ENCODE measurements around the gene RARA.

Gene RARA

DNA sequence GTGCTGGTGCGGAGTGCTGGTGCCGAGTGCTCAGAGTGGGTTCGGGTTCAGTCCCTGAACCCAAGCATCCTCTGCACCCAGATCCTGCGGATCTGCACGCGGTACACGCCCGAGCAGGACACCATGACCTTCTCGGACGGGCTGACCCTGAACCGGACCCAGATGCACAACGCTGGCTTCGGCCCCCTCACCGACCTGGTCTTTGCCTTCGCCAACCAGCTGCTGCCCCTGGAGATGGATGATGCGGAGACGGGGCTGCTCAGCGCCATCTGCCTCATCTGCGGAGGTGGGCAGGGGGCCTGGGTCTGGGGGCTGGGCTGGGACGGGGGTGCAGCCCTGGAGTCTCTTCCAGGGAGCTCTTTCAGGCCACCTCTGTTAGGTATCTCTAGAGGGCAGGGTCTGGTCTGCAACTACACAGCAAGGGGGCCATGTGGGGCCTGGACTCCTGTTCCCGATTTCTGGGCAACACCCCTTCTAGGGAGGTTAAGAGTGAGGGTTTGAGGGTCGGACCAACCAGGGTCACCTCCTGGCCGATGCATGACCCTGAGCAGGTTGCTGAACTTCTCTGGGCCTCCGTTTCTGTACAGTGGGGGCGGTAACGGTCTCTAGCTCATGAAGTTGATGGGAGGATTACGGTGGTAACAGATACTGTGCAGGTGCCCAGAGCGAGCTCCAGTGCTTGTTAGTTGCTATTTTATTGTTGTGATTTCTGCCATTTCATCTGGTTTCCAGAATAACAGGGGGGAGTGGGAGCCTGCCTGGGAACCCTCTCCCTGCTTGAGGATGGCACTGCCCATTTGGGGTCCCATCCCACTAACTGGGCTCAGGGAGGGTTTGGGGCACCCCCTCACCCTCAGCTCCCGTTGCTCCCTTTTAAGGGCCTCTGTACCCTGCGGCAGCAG, 45.5 kb downstream of the RARA start:
- Histone ChIP-seq H3K4me1 (ENCODE audit: control insufficient read depth, insufficient read depth, low read length) (peaks cover 31% of the 10 kb centered on the region), H3K4me3 (ENCODE audit: low read length) (no peak overlapping the region), H3K9ac (ENCODE audit: low read length) (no peak overlapping the region), H3K36me3 (ENCODE audit: control insufficient read depth, insufficient read depth, low read length) (peaks cover 14% of the 10 kb centered on the region), H3K27me3 (ENCODE audit: control insufficient read depth, insufficient read depth, low read length) (no peaks in the 10 kb centered on the region), H3K9me3 (ENCODE audit: control insufficient read depth, low read length) (no peaks in the 10 kb centered on the region)

DNA sequence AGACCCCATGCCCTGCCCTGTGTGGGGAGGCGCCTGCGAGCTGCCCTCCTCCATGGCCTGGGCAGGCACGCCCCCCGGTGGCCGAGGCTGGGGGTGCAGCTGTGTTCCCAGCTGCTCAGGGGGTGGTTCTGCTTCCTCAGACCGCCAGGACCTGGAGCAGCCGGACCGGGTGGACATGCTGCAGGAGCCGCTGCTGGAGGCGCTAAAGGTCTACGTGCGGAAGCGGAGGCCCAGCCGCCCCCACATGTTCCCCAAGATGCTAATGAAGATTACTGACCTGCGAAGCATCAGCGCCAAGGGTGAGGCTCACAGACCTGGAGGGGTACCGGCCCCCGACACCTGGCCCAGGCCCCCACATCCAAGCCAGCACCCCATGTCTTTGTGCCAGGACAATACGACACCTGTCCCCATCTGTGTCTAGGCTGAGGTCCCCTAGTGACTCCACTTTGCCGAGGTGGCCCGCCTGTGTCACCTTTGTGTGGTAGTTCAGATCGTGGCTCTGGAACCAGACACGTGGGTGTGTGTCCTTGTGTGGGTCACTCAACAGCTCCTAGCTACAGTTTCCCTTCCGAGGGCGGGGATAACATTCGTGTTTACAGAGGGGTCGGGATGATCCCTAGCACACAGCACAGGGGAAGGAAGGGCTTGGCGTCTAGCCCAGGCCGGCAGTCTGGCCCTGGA, 46.3 kb downstream of the RARA start:
- Histone ChIP-seq H3K36me3 (ENCODE audit: control insufficient read depth, insufficient read depth, low read length) (peaks cover 14% of the 10 kb centered on the region), H3K4me3 (ENCODE audit: low read length) (no peak overlapping the region)

DNA sequence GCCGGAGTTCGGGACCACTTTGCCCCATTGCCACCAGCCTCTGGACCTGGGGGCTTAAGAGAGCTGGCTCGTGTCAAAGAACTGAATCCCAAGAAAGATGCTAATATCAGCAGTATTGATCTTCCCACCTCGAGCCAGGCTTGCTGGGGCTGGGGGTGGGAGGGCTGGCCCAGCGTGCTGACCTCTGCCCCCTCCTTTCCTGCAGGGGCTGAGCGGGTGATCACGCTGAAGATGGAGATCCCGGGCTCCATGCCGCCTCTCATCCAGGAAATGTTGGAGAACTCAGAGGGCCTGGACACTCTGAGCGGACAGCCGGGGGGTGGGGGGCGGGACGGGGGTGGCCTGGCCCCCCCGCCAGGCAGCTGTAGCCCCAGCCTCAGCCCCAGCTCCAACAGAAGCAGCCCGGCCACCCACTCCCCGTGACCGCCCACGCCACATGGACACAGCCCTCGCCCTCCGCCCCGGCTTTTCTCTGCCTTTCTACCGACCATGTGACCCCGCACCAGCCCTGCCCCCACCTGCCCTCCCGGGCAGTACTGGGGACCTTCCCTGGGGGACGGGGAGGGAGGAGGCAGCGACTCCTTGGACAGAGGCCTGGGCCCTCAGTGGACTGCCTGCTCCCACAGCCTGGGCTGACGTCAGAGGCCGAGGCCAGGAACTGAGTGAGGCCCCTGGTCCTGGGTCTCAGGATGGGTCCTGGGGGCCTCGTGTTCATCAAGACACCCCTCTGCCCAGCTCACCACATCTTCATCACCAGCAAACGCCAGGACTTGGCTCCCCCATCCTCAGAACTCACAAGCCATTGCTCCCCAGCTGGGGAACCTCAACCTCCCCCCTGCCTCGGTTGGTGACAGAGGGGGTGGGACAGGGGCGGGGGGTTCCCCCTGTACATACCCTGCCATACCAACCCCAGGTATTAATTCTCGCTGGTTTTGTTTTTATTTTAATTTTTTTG, 47.1 kb downstream of the RARA start:
- H3K4me1 ChIP-seq (ENCODE audit: control insufficient read depth, insufficient read depth, low read length) = peaks cover 20% of the 10 kb centered on the region
- H3K36me3 ChIP-seq (ENCODE audit: control insufficient read depth, insufficient read depth, low read length) = peaks cover 14% of the 10 kb centered on the region

More for the DNA sequence above, 46.3 kb downstream of the RARA start:
- no peaks in the 10 kb centered on the region for H3K27me3 ChIP-seq (ENCODE audit: control insufficient read depth, insufficient read depth, low read length)
- H3K9me3 ChIP-seq (ENCODE audit: control insufficient read depth, low read length) = no peaks in the 10 kb centered on the region
- peaks cover 23% of the 10 kb centered on the region for H3K4me1 ChIP-seq (ENCODE audit: control insufficient read depth, insufficient read depth, low read length)
- H3K9ac ChIP-seq (ENCODE audit: low read length) = no peak overlapping the region

DNA sequence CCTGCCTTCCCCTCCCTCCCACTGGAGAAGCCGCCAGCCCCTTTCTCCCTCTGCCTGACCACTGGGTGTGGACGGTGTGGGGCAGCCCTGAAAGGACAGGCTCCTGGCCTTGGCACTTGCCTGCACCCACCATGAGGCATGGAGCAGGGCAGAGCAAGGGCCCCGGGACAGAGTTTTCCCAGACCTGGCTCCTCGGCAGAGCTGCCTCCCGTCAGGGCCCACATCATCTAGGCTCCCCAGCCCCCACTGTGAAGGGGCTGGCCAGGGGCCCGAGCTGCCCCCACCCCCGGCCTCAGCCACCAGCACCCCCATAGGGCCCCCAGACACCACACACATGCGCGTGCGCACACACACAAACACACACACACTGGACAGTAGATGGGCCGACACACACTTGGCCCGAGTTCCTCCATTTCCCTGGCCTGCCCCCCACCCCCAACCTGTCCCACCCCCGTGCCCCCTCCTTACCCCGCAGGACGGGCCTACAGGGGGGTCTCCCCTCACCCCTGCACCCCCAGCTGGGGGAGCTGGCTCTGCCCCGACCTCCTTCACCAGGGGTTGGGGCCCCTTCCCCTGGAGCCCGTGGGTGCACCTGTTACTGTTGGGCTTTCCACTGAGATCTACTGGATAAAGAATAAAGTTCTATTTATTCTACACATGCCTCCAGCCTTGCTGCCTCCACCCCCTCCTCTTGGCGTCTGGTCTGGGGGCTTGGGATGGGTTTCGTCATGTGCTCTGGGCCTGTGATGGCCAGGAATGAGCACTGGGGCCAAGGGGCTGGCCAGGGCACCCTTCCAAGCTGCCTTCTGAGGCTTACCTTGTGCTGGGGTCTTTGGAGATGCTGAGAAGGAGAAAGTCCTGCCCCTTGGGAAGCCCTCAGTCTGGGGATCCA, 48.3 kb downstream of the RARA start:
- Histone ChIP-seq H3K4me3 (ENCODE audit: low read length) (no peak overlapping the region), H3K27me3 (ENCODE audit: control insufficient read depth, insufficient read depth, low read length) (no peaks in the 10 kb centered on the region), H3K36me3 (ENCODE audit: control insufficient read depth, insufficient read depth, low read length) (peaks cover 9% of the 10 kb centered on the region), H3K9me3 (ENCODE audit: control insufficient read depth, low read length) (no peaks in the 10 kb centered on the region), H3K9ac (ENCODE audit: low read length) (no peak overlapping the region), H3K4me1 (ENCODE audit: control insufficient read depth, insufficient read depth, low read length) (peaks cover 11% of the 10 kb centered on the region)

More for the DNA sequence above, 47.1 kb downstream of the RARA start:
- no peaks in the 10 kb centered on the region for H3K27me3 ChIP-seq (ENCODE audit: control insufficient read depth, insufficient read depth, low read length)
- no peaks in the 10 kb centered on the region for H3K9me3 ChIP-seq (ENCODE audit: control insufficient read depth, low read length)
- no peak overlapping the region for H3K9ac ChIP-seq (ENCODE audit: low read length)
- H3K4me3 ChIP-seq (ENCODE audit: low read length) = no peak overlapping the region

DNA sequence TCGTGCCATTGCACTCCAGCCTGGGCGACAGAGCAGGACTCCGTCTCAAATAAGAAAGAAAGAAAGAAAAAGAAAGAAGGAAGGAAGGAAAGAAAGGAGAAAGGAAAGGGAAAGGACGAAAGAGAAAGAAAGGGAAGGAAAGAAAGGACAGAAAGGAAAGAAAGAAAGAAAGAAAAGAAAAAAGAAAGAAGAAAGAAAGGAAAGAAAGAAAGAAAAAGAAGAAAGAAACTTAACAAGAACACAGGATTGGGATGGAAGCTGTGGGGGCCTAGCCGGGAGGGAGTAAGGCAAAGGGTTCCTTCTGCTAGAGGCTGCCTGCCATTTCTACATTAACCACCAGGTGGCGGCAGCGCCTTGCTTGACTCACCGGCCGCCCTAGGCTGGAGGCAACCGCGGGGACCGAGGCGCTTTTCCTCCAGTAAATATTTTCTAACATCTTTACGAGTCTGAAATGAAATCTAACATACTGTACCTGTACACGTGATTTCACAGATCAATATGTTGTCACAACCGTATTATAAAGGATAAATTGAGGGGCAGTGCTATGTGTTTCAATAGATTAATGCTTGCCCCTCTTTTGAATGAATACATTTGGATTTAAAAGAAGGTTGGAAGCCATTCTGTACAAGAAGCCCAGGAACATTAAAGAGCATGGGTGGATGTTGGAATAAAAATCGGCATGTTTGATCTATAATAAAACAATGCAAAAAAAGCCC, 49.5 kb downstream of the RARA start:
- Histone ChIP-seq H3K27me3 (ENCODE audit: control insufficient read depth, insufficient read depth, low read length) (no peaks in the 10 kb centered on the region), H3K9ac (ENCODE audit: low read length) (no peak overlapping the region), H3K36me3 (ENCODE audit: control insufficient read depth, insufficient read depth, low read length) (peaks cover 6% of the 10 kb centered on the region), H3K9me3 (ENCODE audit: control insufficient read depth, low read length) (no peaks in the 10 kb centered on the region), H3K4me1 (ENCODE audit: control insufficient read depth, insufficient read depth, low read length) (peaks cover 10% of the 10 kb centered on the region), H3K4me3 (ENCODE audit: low read length) (no peak overlapping the region)

DNA sequence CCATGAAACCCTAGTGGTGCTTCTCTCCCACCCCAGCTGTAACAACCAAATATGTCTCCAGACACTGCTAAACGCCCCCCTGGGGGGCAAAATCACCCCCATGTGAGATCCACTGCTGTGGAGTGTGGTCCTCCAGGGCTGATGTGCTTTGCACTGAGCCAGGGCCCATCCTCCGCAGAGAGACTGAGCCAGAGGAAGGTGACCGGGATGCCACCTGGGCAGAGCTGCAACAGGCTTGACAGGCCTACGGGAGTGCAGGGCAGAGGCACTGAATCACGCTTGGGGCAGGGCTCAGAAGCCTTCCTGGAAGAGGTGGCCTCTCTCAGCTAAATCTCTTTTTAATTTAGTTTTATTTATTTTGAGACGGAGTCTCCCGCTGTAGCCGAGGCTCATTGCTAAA, 51.1 kb downstream of the RARA start:
- peaks cover 17% of the 10 kb centered on the region for H3K4me1 ChIP-seq (ENCODE audit: control insufficient read depth, insufficient read depth, low read length)
- H3K36me3 ChIP-seq (ENCODE audit: control insufficient read depth, insufficient read depth, low read length) = peaks cover 6% of the 10 kb centered on the region
- H3K4me3 ChIP-seq (ENCODE audit: low read length) = no peak overlapping the region
- no peak overlapping the region for H3K9ac ChIP-seq (ENCODE audit: low read length)
- no peaks in the 10 kb centered on the region for H3K9me3 ChIP-seq (ENCODE audit: control insufficient read depth, low read length)
- no peaks in the 10 kb centered on the region for H3K27me3 ChIP-seq (ENCODE audit: control insufficient read depth, insufficient read depth, low read length)

DNA sequence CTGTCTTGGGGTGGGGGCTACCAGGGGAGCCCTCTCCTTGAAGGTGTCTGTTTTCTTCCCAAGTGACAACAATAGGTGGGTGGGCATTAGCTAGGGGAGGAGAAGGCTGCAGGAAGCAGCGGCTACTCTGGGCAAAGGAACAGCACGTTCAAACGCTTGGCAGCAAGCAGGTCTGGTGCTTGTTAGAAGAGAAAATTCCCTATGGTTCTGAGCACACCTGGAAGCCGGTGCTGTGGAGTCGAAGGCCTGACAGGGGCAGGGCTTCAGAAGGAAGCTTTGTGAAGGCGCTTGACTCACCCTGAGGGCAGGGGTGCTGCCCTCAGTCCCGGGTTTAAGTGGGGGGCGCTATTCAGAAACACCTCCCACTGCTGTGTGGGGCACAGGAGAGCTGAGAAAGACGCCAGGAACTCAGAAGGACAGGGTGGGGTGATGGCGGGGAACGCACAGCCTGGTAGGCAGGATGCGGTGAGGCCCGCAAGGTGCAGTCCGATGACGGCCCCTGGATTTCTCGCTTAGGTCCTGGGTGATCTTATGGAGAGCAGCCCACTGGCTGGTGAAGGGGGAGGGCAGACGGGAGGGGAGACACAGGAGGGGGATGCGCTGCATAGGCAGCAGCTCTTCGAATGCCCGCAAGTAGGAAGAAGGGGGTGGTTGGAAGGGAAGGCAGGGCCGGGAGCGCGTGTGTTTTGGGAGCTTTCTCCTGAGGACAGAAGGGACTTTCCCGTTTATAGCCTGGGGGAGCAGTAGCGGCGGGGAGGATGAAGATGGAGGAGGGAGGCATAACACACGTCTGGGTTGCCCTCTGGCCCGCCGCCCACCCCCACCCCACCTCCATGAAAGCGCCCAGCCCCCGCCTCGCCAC, 52.3 kb downstream of the RARA start:
- peaks cover 17% of the 10 kb centered on the region for H3K4me1 ChIP-seq (ENCODE audit: control insufficient read depth, insufficient read depth, low read length)
- no peak overlapping the region for H3K4me3 ChIP-seq (ENCODE audit: low read length)
- H3K9ac ChIP-seq (ENCODE audit: low read length) = no peak overlapping the region
- no peaks in the 10 kb centered on the region for H3K36me3 ChIP-seq (ENCODE audit: control insufficient read depth, insufficient read depth, low read length)
- H3K9me3 ChIP-seq (ENCODE audit: control insufficient read depth, low read length) = no peaks in the 10 kb centered on the region
- no peaks in the 10 kb centered on the region for H3K27me3 ChIP-seq (ENCODE audit: control insufficient read depth, insufficient read depth, low read length)

DNA sequence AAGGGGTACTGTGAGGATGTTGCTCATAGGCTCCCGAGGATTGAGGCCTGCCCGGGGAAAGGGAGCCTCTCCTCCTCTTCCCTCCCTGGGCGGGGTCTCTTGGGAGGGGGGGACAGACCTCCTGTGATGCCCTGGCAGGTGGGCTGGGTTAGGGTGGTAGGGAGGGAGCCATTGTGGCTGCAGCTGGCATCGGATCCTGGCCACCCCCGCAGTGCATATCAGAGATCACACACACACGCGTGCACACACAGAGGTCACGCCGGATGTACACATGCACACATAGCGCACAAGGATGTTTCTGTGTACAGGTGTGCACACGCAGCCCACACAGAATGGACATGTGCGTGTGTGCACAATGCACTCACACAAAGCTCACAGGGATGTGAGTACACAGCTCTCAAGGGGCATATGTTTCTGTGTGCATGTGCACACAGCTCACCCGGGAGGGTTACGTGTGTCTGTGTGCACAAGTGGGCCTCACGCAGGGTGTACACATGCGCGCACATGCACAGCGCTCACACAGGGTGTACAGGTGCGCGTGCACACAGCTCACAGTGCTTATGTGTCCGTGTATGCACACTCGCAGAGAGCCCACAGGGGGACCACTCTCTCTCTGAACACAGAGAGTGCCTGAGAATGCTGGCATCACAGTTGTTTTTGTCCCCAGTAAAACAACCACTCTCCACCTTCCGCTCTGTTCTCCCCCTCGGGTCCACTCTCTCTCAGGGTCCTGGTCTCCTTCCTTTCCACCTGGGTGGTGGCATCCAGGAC, 53.1 kb downstream of the RARA start:
- peaks cover 17% of the 10 kb centered on the region for H3K4me1 ChIP-seq (ENCODE audit: control insufficient read depth, insufficient read depth, low read length)
- no peaks in the 10 kb centered on the region for H3K36me3 ChIP-seq (ENCODE audit: control insufficient read depth, insufficient read depth, low read length)
- no peak overlapping the region for H3K4me3 ChIP-seq (ENCODE audit: low read length)
- no peaks in the 10 kb centered on the region for H3K27me3 ChIP-seq (ENCODE audit: control insufficient read depth, insufficient read depth, low read length)
- H3K9ac ChIP-seq (ENCODE audit: low read length) = no peak overlapping the region
- no peaks in the 10 kb centered on the region for H3K9me3 ChIP-seq (ENCODE audit: control insufficient read depth, low read length)

DNA sequence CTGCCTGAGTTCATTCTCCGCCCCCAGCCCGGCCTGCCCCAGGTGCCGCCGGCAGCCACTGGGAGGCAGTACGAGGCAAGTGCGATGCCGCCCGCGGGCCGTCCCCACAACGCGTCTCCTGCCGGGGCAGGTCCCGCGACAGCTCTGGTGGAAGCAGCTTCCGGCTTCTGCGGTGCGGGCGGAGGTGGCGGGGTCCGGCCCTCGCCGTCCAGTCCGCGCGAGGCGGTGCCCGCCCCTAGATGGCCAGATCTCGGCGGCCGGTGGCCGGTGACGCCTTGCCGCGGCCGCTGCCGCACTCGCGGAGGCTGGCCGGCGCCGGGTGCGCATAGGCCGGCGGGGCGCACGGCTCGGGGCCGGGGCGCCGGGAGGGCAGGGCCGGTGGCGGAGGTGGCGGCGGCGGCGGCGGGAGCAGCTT, 53.7 kb downstream of the RARA start:
- Histone ChIP-seq H3K9ac (ENCODE audit: low read length) (no peak overlapping the region), H3K36me3 (ENCODE audit: control insufficient read depth, insufficient read depth, low read length) (no peaks in the 10 kb centered on the region), H3K9me3 (ENCODE audit: control insufficient read depth, low read length) (no peaks in the 10 kb centered on the region), H3K4me1 (ENCODE audit: control insufficient read depth, insufficient read depth, low read length) (peaks cover 17% of the 10 kb centered on the region), H3K27me3 (ENCODE audit: control insufficient read depth, insufficient read depth, low read length) (no peaks in the 10 kb centered on the region), H3K4me3 (ENCODE audit: low read length) (no peak overlapping the region)

Data from mucosa of stomach (tissue), 1 donor.